H9 (cell line): ENCODE measurements around the gene PNPLA2. TPM values are rescaled to one million over a fixed set of nuclear protein-coding genes. Genes with fewer than 3 reads are reported as not detected.

Experiments
- DNase-seq: peaks from one replicate; pipeline ENCODE4 v3.0.0-alpha.2; 2017
- H2AFZ ChIP-seq: one replicate; pipeline ENCODE4 v1.6.1; 2013; ENCODE audit warnings: mild to moderate bottlenecking, low read length, control low read depth, moderate library complexity
- H2AK5ac ChIP-seq: 2 replicates; pipeline ENCODE4 v1.6.1; 2013; ENCODE audit warnings: low read length, control low read depth, mixed read lengths; ENCODE audit not compliant: insufficient read length
- H2BK120ac ChIP-seq: one replicate; pipeline ENCODE4 v1.6.1; 2013; ENCODE audit warnings: low read depth, mild to moderate bottlenecking, low read length, control low read depth, inconsistent platforms; ENCODE audit not compliant: poor library complexity, severe bottlenecking
- H2BK12ac ChIP-seq: 2 replicates; pipeline ENCODE4 v1.6.1; 2013; ENCODE audit warnings: low read length, control low read depth, mixed read lengths, low read depth; ENCODE audit not compliant: insufficient read length
- H2BK15ac ChIP-seq: 2 replicates; pipeline ENCODE4 v1.6.1; 2013; ENCODE audit warnings: low read depth, low read length, control low read depth
- H2BK20ac ChIP-seq: one replicate; pipeline ENCODE4 v1.6.1; 2013; ENCODE audit warnings: low read depth, mild to moderate bottlenecking, low read length, control low read depth, inconsistent platforms; ENCODE audit not compliant: poor library complexity, severe bottlenecking
- H2BK5ac ChIP-seq: 2 replicates; pipeline ENCODE4 v1.6.1; 2013; ENCODE audit warnings: low read length, control low read depth, mixed read lengths; ENCODE audit not compliant: insufficient read length
- H3K14ac ChIP-seq: 2 replicates; pipeline ENCODE4 v1.6.1; 2013; ENCODE audit warnings: low read length, control low read depth; ENCODE audit not compliant: insufficient read depth
- H3K18ac ChIP-seq: 2 replicates; pipeline ENCODE4 v1.6.1; 2013; ENCODE audit warnings: low read depth, mild to moderate bottlenecking, mixed read lengths, low read length, control low read depth; ENCODE audit not compliant: insufficient read length
- H3K23ac ChIP-seq: 2 replicates; pipeline ENCODE4 v1.6.1; 2013; ENCODE audit warnings: low read length, control low read depth, mixed read lengths, low read depth; ENCODE audit not compliant: insufficient read length
- H3K23me2 ChIP-seq: 2 replicates; pipeline ENCODE4 v1.6.1; 2013; ENCODE audit warnings: low read depth, mild to moderate bottlenecking, mixed read lengths, low read length, control low read depth; ENCODE audit not compliant: insufficient read length, poor library complexity, severe bottlenecking
- H3K27ac ChIP-seq: 2 replicates; pipeline ENCODE4 v1.5.1; 2013; ENCODE audit warnings: low read length, control low read depth, mixed read lengths, low read depth; ENCODE audit not compliant: insufficient read length
- H3K27me3 ChIP-seq: 2 replicates; pipeline ENCODE4 v1.6.1; 2013; ENCODE audit warnings: low read length, control low read depth, inconsistent platforms; ENCODE audit not compliant: insufficient read depth
- H3K4ac ChIP-seq: 2 replicates; pipeline ENCODE4 v1.6.1; 2013; ENCODE audit warnings: low read depth, mild to moderate bottlenecking, control low read depth, inconsistent platforms, low read length, moderate library complexity
- H3K4me1 ChIP-seq: 2 replicates; pipeline ENCODE4 v1.6.1; 2013; ENCODE audit warnings: low read length, control low read depth, inconsistent platforms; ENCODE audit not compliant: insufficient read depth
- H3K4me2 ChIP-seq: 2 replicates; pipeline ENCODE4 v1.6.1; 2013; ENCODE audit warnings: low read length, control low read depth, mixed read lengths; ENCODE audit not compliant: insufficient read length, insufficient read depth
- H3K56ac ChIP-seq: 2 replicates; pipeline ENCODE4 v1.6.1; 2013; ENCODE audit warnings: low read depth, mild to moderate bottlenecking, mixed read lengths, low read length, control low read depth; ENCODE audit not compliant: insufficient read length
- H3K79me1 ChIP-seq: 2 replicates; pipeline ENCODE4 v1.6.1; 2013; ENCODE audit warnings: low read depth, mild to moderate bottlenecking, moderate library complexity, low read length, control low read depth, inconsistent platforms; ENCODE audit not compliant: insufficient read depth, poor library complexity, severe bottlenecking
- H3K79me2 ChIP-seq: 2 replicates; pipeline ENCODE4 v1.6.1; 2013; ENCODE audit warnings: low read length, control low read depth, inconsistent platforms; ENCODE audit not compliant: insufficient read depth
- H3K9ac ChIP-seq: 2 replicates; pipeline ENCODE4 v1.6.1; 2013; ENCODE audit warnings: low read length, control low read depth, mixed read lengths; ENCODE audit not compliant: insufficient read length; ENCODE audit errors: extremely low read depth
- H3K9me3 ChIP-seq: one replicate; pipeline ENCODE4 v1.6.1; 2013; ENCODE audit warnings: low read depth, low read length, inconsistent platforms; ENCODE audit not compliant: control insufficient read depth
- H3T11ph ChIP-seq: one replicate; pipeline ENCODE4 v1.6.1; 2013; ENCODE audit warnings: mild to moderate bottlenecking, low read length, control low read depth, inconsistent platforms
- H4K20me1 ChIP-seq: one replicate; pipeline ENCODE4 v1.6.1; 2013; ENCODE audit not compliant: control insufficient read depth, insufficient read length, insufficient read depth
- H4K5ac ChIP-seq: 2 replicates; pipeline ENCODE4 v1.6.1; 2013; ENCODE audit warnings: low read depth, mild to moderate bottlenecking, mixed read lengths, low read length, control low read depth; ENCODE audit not compliant: insufficient read length
- H4K8ac ChIP-seq: replicated peaks from 2 replicates; pipeline ENCODE4 v1.6.1; 2013; ENCODE audit warnings: low read length, control low read depth, mixed read lengths, low read depth; ENCODE audit not compliant: insufficient read length
- H4K91ac ChIP-seq: 2 replicates; pipeline ENCODE4 v1.6.1; 2013; ENCODE audit warnings: low read depth, mild to moderate bottlenecking, moderate library complexity, mixed read lengths, low read length, control low read depth; ENCODE audit not compliant: insufficient read length
- H3K27ac Mint-ChIP-seq, 3 experiments: 2 replicates in 2 of 3; 3 replicates in 1 of 3; pipeline ENCODE4 v1.8.0; 2020 to 2021; ENCODE audit warnings: mixed read lengths in 3 of 3, mild to moderate bottlenecking in 1 of 3, moderate library complexity in 1 of 3
- H3K27me3 Mint-ChIP-seq: 2 replicates; pipeline ENCODE4 v1.8.0; 2021; ENCODE audit warnings: low read depth, mild to moderate bottlenecking, moderate library complexity, mixed read lengths
- H3K36me3 Mint-ChIP-seq, 3 experiments: 2 replicates in 2 of 3; 3 replicates in 1 of 3; pipeline ENCODE4 v1.8.0; 2020 to 2021; ENCODE audit warnings: low read depth in 3 of 3, mixed read lengths in 3 of 3; ENCODE audit not compliant: insufficient read depth in 1 of 3
- H3K4me1 Mint-ChIP-seq, 2 experiments: 2 replicates each; pipeline ENCODE4 v1.8.0; 2020; ENCODE audit warnings: mixed read lengths in 2 of 2
- H3K4me3 Mint-ChIP-seq, 2 experiments: 2 replicates in 1 of 2; 3 replicates in 1 of 2; pipeline ENCODE4 v1.8.0; 2020 to 2021; ENCODE audit warnings: mild to moderate bottlenecking in 2 of 2, mixed read lengths in 2 of 2, moderate library complexity in 1 of 2
- H3K9me3 Mint-ChIP-seq, 2 experiments: 2 replicates in 1 of 2; 3 replicates in 1 of 2; pipeline ENCODE4 v1.8.0; 2020; ENCODE audit warnings: mild to moderate bottlenecking in 2 of 2, mixed read lengths in 2 of 2, moderate library complexity in 1 of 2
- WGBS: extraction: QIAGEN DNeasy Blood & Tissue Kit; methylation state at CpG from one replicate; pipeline ENCODE4 v1.1.7; 2013; ENCODE audit warnings: missing lambda C conversion rate, low lambda C conversion rate, mixed read lengths; ENCODE audit not compliant: insufficient read length; ENCODE audit errors: extremely low coverage; 5-methylcytosine and 5-hydroxymethylcytosine counted together
- total RNA-seq: library from RNA; stranded (reverse); gene quantifications from 2 replicates; pipeline ENCODE4 v1.2.1, GENCODE V29; 2021
- TF ChIP-seq, protein P1 (sequence below): fragments of 200-600 bp; sonication (generic); conservative IDR thresholded peaks from 3 replicates; pipeline ENCODE4 v1.8.0; 2021; ENCODE audit warnings: antibody characterized with exemption, mild to moderate bottlenecking

PNPLA2 gene
- total RNA-seq, 1 experiment from 2014 or later = 67.3 TPM

DNA sequence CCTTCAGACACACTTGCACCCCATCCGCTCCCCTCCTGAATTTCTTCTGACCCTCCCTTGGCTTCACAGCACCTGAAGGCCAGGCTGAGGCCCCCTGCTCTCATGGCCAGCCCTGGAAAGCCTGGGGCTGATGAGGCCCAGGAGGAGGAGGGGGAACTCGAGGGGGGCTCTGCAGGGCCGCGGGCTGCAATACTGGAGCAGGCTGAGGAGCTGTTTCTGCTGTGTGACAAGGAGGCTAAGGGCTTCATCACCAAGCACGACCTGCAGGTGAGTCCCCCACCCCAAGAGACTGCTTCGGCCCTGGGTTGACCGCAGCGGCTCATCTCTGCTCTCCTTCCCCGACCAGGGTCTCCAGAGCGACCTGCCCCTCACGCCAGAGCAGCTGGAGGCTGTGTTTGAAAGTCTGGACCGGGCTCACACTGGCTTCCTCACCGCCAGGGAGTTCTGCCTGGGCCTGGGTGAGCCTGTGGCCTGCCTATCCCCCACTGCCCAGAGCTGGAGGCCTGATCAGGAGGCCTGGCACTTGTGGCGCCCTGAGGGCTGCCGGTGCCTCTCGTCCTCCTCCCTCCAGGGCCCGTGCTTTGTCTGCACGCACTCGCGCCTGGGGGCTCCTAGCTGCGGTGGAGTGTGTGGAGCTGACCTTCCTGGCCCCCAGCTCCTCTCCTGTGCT is 9.9 kb downstream of the PNPLA2 start:
- Histone ChIP-seq H2BK12ac (no peak overlapping the region), H4K20me1 (no peaks in the 10 kb centered on the region), H2AFZ (no peak overlapping the region), H3K4me1 (no peaks in the 10 kb centered on the region; the same call in 1 of the 2 replicates), H2AK5ac (no peak overlapping the region), H2BK15ac (no peak overlapping the region), H3K27ac (no peak overlapping the region), H3K9ac (no peak overlapping the region), H2BK120ac (no peak overlapping the region), H4K5ac (no peak overlapping the region), H3T11ph (no peak overlapping the region), H3K27me3 (peaks cover 9% of the 10 kb centered on the region; the same call in 1 of the 2 replicates), H3K79me1 (no peaks in the 10 kb centered on the region), H3K79me2 (no peaks in the 10 kb centered on the region), H3K4ac (no peak overlapping the region), H4K8ac (no peak overlapping the region), H3K4me2 (peak overlapping the region; percentile 56), H3K9me3 (no peaks in the 10 kb centered on the region), H3K14ac (no peak overlapping the region), H3K56ac (no peak overlapping the region), H2BK5ac (no peak overlapping the region), H3K18ac (no peak overlapping the region), H2BK20ac (no peak overlapping the region), H3K23me2 (peaks cover 29% of the 10 kb centered on the region), H3K23ac (no peak overlapping the region), H4K91ac (no peak overlapping the region)
- H3K4me1 Mint-ChIP-seq = peaks cover 32 to 46% of the 10 kb centered on the region in 2 experiments
- TF ChIP-seq, protein P1, sequence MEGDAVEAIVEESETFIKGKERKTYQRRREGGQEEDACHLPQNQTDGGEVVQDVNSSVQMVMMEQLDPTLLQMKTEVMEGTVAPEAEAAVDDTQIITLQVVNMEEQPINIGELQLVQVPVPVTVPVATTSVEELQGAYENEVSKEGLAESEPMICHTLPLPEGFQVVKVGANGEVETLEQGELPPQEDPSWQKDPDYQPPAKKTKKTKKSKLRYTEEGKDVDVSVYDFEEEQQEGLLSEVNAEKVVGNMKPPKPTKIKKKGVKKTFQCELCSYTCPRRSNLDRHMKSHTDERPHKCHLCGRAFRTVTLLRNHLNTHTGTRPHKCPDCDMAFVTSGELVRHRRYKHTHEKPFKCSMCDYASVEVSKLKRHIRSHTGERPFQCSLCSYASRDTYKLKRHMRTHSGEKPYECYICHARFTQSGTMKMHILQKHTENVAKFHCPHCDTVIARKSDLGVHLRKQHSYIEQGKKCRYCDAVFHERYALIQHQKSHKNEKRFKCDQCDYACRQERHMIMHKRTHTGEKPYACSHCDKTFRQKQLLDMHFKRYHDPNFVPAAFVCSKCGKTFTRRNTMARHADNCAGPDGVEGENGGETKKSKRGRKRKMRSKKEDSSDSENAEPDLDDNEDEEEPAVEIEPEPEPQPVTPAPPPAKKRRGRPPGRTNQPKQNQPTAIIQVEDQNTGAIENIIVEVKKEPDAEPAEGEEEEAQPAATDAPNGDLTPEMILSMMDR = no peak
- H3K27me3 Mint-ChIP-seq = peaks cover 36% of the 10 kb centered on the region
- no CpG with 5 or more reads among the region's 21 CpGs for WGBS
- peak overlapping the region; percentile 64 to 84 for H3K4me3 Mint-ChIP-seq
- no peaks in the 10 kb centered on the region for H3K9me3 Mint-ChIP-seq
- H3K27ac Mint-ChIP-seq = peak overlapping the region in 1 of 3 experiments; percentile 18; a peak in 1 of 7 replicates
- DNase-seq = no peak
- peaks cover 0 to 12% (median 10%) of the 10 kb centered on the region in 3 experiments; a peak in 6 of 7 replicates for H3K36me3 Mint-ChIP-seq
